SK-N-SH treated with all-trans-retinoic acid at 6 μM for 48 hours (cell line): ENCODE data around the gene REPS2.

ENCODE experiments used
- ARNTL ChIP-seq: fragments of 450-650 bp; formaldehyde crosslinking; IDR thresholded peaks from 2 replicates; pipeline ENCODE4 v1.5.0; 2020; ENCODE audit warnings: low read depth, mild to moderate bottlenecking, moderate library complexity, borderline replicate concordance
- CSDC2 ChIP-seq: fragments of 250-450 bp; sonication (Bioruptor Pico); IDR thresholded peaks from 2 replicates; pipeline ENCODE4 v1.5.0; 2020; ENCODE audit warnings: mild to moderate bottlenecking, moderate library complexity
- GLIS3 ChIP-seq: fragments of 250-450 bp; sonication (Bioruptor Pico); IDR thresholded peaks from 2 replicates; pipeline ENCODE4 v1.5.0; 2020; ENCODE audit warnings: mild to moderate bottlenecking, moderate library complexity
- ISL1 ChIP-seq: fragments of 250-450 bp; sonication (Bioruptor Pico); IDR thresholded peaks from 2 replicates; pipeline ENCODE4 v2.1.2; 2022; ENCODE audit warnings: mild to moderate bottlenecking, moderate library complexity
- PATZ1 ChIP-seq: fragments of 250-450 bp; sonication (Bioruptor Pico); IDR thresholded peaks from 2 replicates; pipeline ENCODE4 v1.8.0; 2020; ENCODE audit warnings: mild to moderate bottlenecking, moderate library complexity, borderline replicate concordance
- RARB ChIP-seq: fragments of 250-450 bp; sonication (Bioruptor Pico); IDR thresholded peaks from 2 replicates; pipeline ENCODE4 v1.8.0; 2021; ENCODE audit warnings: mild to moderate bottlenecking, moderate library complexity
- SNAI2 ChIP-seq: fragments of 250-450 bp; sonication (Bioruptor Pico); IDR thresholded peaks from 2 replicates; pipeline ENCODE4 v1.5.0; 2020; ENCODE audit warnings: mild to moderate bottlenecking, moderate library complexity
- TOX ChIP-seq: fragments of 250-450 bp; sonication (Bioruptor Pico); IDR thresholded peaks from 2 replicates; pipeline ENCODE4 v1.8.0; 2021; ENCODE audit warnings: mild to moderate bottlenecking, moderate library complexity, borderline replicate concordance
- ZC3H10 ChIP-seq: fragments of 250-450 bp; sonication (Bioruptor Pico); IDR thresholded peaks from 2 replicates; pipeline ENCODE4 v1.5.1; 2021; ENCODE audit warnings: mild to moderate bottlenecking, moderate library complexity
- ZFP30 ChIP-seq: fragments of 450-650 bp; formaldehyde crosslinking; IDR thresholded peaks from 2 replicates; pipeline ENCODE4 v1.5.0; 2022; ENCODE audit warnings: mild to moderate bottlenecking, moderate library complexity
- ZNF70 ChIP-seq: fragments of 450-650 bp; formaldehyde crosslinking; IDR thresholded peaks from 2 replicates; pipeline ENCODE4 v1.5.0; 2020; ENCODE audit warnings: mild to moderate bottlenecking, moderate library complexity
- TF ChIP-seq, protein P1 (sequence below): fragments of 250-450 bp; sonication (Bioruptor Pico); IDR thresholded peaks from 2 replicates; pipeline ENCODE4 v1.5.1; 2020; ENCODE audit warnings: low read depth, mild to moderate bottlenecking, moderate library complexity

DNA sequence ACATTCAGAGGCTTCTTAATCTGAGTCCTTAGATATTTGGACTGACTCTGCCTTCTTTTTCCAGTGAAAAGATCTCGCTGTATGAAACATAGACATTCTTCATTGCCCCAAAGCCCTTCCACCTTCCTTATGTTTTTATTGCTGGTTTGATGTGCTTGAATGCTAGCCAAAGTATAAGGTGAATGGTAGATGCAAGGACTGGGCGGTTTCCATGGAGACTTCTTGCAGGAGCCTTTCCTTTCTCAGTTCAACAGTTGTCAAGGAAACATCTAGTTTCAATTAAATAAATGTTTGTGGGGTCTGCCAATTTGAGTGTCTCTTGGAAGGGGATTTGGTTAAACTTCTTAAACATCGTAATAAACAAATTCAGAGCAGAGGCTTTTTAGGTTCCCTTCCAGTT, 46.0 kb downstream of the REPS2 start:
- TF ChIP-seq GLIS3 (CRISPR knock-in tag) = no peak
- TF ChIP-seq ARNTL (CRISPR knock-in tag) = no peak
- no peak for TF ChIP-seq ISL1 (CRISPR knock-in tag)
- TF ChIP-seq PATZ1 (CRISPR knock-in tag) = no peak
- TF ChIP-seq TOX (CRISPR knock-in tag) = no peak
- TF ChIP-seq, protein P1, sequence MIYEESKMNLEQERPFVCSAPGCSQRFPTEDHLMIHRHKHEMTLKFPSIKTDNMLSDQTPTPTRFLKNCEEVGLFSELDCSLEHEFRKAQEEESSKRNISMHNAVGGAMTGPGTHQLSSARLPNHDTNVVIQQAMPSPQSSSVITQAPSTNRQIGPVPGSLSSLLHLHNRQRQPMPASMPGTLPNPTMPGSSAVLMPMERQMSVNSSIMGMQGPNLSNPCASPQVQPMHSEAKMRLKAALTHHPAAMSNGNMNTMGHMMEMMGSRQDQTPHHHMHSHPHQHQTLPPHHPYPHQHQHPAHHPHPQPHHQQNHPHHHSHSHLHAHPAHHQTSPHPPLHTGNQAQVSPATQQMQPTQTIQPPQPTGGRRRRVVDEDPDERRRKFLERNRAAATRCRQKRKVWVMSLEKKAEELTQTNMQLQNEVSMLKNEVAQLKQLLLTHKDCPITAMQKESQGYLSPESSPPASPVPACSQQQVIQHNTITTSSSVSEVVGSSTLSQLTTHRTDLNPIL (CRISPR knock-in tag) = no peak
- TF ChIP-seq CSDC2 (CRISPR knock-in tag) = no peak
- TF ChIP-seq ZC3H10 (CRISPR knock-in tag) = no peak
- no peak for TF ChIP-seq ZFP30 (CRISPR knock-in tag)
- TF ChIP-seq SNAI2 (CRISPR knock-in tag) = no peak
- TF ChIP-seq RARB (CRISPR knock-in tag) = no peak
- TF ChIP-seq ZNF70 (CRISPR knock-in tag) = no peak
